ENCODE data around the gene PDXK. TPM values are rescaled to one million over a fixed set of nuclear protein-coding genes. Genes with fewer than 3 reads are reported as not detected.

PDXK gene
- total and polyA plus RNA-seq, 2 of the 8 experiments (the other 6 are each of a cell fraction or from before 2014, with no cell fraction given), result 78.0 to 112 TPM

DNA sequence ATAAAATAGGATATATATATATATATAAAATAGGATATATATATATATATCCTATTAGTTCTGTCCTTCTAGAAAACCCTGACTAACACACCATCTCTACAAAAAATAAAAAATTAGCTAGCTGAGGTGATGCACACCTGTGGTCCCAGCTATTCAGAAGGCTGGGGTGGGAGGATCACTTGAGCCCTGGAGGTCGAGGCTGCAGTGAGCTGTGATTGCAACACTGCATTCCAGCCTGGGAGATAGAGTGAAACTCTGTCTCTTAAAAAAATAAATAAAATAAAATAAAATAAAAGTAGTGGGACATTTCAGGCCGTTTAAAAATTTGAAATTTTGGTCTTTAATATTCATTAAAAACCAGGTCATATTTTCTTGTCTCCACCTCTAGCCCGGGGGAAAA is 66.2 kb downstream of the PDXK start (continued):
- no peak for TF ChIP-seq RNF2 (IDR thresholded peaks at IDR 0.05; ENCODE audit: borderline replicate concordance, low read depth, low read length, missing control alignments, poor library complexity, severe bottlenecking)

Measured in H1 (cell line).